SIG-M5 (cell line): ENCODE measurements around the gene CHN2.
"Not testable (repeated sequence)": the region's sequence is repeated elsewhere in the genome, so short reads cannot be mapped to it uniquely, and the experiment has no call there.

Source experiments
- DNase-seq: peaks from one replicate; lab custom pipeline; 2025; lab: John Stamatoyannopoulos, UW

Gene CHN2

DNA sequence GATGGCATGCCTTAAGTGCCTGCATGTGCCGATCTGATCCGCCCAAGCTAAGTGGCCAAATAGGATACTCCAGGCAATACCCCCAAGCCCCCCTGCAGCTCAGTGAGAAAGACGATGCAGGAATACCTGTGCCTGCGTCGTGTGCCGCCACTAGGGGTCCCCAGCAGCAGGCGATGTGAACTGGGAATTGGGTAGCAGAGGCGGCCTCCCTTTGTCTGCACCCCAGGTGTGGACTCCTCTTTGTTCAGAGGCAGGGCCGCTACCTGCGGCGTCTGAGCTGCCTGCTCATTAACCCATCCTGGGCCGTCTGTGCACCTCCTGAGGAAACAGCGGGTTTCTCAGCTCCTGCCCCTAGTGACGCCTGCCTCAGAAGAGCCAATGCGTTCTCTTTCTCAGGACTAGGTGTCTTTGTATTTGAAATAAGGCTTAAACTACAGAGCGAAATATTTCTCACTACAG, 4.8 kb upstream of the CHN2 start:
- no peak for DNase-seq

DNA sequence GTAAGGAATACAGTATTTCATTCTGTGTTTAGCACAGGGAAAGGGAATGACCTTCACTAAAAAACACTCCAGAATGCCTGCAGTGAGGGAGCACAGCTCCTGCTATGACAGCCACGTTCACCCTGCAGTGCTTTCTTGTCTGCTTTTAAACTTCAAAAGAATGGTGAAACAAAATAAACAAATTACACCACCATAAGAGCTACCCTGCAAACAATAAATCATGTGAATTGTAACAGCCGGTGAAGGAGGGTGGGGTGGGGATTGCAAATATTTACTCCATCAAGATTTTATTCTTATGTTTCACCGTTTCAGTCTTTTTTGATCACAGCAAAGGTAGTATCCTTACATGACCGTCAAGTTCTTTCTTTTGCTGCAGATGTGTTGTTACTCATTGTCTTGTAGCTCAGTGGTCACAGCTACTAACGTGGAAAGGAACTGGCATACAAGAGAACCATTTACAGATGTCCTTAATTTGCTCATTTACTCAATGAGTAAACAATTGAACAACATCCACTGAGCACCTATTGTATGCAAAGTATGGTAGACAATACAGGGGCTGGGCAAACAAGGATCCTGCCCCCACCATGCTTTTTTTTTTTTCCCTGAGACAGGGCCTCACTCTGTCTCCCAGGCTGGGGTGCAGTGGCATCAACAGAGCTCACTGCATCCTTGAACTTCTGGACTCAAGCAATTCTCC, 4.1 kb upstream of the CHN2 start:
- DNase-seq: no peak

DNA sequence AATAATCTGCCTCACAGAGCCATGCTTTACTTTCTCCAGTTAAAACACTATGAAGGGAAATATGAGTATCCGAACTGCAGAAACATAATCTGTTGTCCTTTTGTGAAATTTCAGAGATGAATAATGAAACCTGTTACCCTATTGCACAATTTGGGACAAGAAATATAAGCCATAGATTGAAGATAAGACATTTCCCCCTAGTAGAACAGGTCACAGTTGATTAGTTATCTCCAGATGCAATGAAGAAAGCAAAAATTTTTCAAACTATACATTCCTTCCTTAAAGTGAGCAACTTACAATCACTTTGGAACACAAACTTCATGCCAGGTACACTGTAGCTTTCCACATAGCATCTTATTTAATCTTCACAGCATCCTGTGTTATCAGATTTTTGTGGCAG, 2.3 kb upstream of the CHN2 start:
- no peak for DNase-seq

DNA sequence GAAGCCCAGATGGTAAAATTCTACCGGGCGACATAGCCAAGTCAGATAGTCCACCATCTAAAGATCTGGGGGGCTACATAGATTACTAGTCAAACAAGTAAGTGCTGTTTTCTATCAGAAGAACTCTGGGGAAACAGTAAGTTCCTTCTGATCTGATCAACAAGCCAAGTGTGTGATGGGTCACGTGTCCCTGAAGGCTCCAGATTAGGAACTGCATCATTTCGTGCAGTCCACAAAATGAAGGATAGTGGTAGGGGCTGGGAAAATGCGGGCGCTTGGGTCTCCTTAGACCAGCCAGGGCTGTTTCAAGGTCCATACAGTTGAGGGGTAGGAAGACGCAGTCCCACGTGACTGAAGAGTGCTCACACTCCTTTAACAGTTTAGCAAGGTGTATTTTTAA, 1.8 kb upstream of the CHN2 start:
- no peak for DNase-seq

DNA sequence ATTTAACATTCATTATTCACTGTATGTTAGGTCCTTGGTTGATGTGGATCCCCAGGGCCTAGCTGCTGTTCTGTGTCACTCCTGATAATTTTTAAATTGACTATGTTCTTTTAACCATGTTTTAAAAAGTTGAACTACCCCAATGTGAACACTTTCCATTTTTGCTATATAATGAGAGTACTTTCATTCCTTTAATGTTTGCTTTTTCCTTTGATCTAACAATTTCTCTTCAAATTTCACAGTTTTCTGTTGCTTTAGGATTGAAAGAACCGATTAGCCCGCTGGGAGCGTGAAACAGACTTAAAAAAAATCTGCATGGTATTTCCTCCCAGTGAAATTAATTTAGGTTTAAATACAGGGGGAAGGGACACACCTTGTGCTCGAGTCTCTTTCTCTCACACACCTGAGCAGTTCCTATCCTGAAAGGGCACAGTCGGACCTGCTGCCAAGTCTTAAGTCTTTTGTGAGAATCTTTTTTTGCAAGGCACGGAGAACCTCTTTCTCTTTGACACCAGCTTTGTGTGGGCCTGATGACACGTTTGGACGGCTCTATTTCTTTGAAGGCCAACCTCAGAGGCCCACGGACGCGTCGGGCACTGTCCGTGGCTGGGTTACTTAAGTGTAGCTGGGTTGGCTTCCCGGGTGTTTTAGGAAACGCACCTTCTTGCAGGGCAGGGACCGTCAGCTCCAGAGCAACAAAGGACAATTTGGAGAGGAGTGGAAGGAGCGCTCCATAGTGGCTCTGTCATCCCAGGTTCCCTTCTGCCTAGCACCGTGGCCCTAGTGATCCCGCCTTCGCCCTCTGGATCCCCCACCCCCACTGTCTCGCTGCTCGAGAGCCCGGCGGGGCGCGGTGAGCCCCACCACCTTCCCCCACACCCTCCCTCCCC, 1.0 kb upstream of the CHN2 start:
- DNase-seq: no peak

DNA sequence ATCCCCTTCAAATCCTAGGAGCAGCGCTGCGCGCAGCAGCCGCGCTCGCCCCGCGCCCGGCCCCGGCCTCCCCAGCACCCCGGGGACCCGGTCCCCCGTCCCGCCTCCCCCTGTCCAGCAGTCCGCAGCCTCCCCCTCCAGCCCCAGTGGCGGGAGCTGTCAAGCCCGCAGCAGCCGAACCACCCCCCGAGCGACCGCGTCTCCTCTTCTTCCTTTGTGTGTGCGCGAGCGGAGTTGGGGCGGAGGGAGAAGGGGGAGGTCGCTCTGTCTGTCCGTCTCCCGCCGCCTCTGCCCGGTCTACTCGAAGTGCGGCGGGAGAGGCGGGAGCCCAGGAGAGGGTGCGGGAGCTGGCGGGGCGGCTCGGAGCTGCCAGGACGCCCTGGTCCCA, 375 bp upstream of the CHN2 start:
- DNase-seq: no peak

DNA sequence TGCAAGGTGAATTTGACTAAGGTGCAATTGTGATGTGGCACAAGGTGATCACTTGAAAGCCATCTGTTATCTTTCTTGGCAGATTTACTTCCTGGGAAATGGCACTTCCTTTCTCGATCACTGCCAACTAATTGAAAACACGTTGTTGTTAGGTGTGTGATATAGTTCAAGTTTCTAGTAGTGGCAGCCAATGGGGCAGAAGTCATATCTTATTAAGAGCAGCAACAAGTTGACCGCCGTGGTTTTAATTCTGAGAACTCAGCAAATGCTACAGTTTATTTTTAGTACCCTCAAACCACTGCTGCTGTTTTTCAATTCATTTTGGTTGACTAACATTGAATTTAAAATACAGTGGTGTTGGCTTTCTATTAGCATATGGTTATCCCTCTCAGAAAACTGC, 1.6 kb downstream of the CHN2 start:
- DNase-seq: no peak

DNA sequence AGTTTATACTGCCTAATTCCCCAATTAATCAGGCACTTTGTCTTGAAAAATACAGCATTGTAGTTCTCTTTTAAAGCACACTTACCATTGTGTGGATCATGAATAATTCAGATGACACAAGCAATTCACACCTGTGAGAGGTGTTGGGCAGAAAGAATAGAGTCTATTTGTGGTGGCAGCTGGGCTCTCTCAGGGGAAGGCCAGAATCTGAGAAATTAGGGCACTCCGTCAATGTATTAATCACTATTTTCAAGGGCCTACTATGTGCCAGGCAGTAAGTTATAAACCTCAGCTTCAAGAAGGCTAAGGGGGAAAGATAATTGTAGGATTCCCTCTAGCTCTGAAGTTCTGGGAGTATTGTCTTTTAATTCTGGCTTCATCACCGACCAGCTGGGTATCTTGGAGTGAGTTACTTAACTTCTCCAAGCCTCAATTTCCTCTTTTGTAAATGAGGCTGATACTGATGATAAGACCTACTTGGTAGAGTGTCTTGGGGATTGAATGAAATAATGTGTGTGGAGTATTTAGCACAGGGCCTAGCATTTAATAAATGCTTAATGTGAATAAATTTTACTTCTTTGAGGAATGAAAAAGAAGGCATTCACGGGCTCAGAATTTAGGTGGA, 2.5 kb downstream of the CHN2 start:
- DNase-seq: no peak

DNA sequence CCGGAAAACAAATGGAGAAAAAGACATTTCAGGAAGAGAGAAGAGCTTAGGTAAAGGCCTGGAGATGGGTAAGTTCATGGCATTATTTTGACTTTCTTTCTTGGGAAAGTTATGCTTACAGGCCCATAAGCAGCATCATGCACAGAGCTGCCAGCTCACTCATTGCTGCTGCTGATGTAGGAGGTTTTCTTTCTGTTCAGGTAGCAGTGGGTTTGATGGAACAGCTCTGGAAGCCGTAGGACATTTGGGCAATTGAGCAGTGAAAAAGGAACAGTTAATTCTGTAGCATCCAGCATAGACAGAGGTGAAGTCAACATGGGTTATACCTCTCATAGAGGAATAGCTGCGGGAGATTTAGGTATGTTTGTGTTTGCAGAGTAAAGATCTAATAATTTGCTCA, 3.3 kb downstream of the CHN2 start:
- no peak for DNase-seq

DNA sequence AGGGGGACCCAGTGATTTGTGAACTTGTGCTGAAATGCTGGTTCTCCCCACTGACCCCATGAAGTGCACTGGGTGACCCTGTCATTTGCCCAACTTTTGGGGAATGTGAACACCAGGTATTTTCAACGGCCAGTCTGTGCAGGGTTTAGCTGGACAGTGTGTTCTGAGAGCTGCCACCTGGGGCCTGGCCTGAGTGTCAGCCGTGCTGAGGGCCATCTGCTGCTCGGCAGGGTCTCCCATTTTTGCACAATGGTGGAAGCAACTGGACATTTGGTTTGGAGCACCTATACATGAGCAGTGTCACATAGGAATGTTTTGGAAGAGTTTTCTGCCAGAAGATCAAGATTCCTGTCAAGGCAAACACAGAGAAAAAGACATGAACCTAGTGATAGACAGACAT, 5.2 kb downstream of the CHN2 start:
- no peak for DNase-seq

DNA sequence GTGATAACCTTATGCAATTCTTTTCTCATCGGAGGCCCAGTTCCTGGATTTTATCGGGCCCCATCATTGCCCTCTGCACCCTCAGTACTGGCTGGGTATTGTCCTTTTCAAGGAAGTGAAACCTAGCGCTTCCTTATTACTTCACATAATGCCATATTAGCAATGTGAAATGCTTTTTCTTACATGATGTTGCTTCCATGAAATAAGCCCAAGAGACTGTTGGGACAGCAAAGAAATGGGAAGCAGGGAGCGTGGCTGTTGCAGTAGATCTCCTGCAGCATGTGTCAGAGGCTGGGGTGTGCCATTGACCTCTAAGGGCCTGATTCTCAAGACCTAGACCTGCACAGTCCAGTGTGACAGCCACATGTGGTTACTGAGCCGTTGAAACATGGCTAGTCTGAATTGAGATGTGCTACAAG, 8.1 kb downstream of the CHN2 start:
- DNase-seq: peak; percentile 32

DNA sequence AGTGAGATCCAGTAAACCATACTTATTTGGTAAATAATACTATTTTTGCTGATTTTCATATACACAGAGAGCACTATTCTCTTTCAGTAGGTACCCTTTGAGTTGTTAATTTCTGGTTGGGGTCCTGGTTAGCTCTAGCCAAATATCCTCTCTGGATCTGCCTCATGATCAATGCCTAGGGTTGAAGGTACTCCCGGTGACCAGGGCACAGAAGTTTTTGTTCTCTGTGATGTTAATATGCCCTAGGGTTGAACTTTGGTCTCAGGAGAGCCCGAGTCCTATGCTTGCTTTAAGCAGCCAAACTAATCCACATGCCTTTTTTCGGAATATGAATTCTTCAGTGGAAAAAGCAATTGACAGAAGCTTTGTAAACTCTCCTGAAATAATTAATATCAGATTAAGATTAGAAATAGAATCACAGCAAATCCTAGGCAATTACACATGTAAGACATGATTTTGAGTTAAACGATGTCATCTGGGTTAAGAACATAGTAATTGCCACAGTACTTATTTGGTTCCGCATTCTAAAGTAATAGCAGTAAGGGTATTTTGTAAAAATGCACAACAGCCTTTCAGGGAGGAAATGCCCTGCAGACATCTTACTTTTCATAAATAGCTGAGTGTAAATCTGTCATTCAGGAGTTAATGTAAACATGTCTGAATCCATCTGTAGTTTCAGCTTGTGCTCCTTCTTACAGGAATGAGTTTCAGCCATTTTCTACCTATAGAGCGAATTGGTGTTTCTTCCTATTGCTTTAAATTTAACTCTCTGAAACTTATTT, 10.1 kb downstream of the CHN2 start:
- DNase-seq: no peak

DNA sequence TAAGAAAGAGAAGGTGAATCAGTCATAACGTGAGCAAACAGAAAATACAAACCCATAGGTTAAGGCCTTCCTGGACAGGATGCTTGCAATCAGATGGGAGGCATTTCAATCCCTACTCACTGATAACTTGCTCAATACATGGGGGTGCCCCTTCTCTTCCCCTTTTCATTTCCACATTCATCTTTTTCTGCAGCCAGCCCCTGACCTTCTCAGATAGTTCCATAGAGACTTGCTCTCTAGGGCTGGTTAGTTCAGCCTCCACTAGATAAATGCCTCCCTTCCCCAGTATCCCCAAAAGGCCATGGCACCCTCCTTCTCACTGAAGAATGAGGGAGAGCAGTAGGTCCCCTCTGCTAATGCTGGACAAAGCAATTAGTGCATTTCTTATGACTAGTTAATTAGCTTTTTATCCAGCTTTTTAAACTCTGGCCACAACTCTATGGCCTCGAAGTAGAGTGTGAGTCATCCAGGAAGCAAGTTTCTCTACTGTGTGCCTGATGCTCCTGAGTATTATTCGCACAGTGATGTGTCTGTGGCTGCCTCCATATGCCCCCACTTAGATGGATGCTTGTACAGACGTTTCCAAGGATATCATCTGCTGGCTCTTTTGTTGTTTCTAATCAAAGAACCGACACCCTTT, 12.7 kb downstream of the CHN2 start:
- DNase-seq: no peak

DNA sequence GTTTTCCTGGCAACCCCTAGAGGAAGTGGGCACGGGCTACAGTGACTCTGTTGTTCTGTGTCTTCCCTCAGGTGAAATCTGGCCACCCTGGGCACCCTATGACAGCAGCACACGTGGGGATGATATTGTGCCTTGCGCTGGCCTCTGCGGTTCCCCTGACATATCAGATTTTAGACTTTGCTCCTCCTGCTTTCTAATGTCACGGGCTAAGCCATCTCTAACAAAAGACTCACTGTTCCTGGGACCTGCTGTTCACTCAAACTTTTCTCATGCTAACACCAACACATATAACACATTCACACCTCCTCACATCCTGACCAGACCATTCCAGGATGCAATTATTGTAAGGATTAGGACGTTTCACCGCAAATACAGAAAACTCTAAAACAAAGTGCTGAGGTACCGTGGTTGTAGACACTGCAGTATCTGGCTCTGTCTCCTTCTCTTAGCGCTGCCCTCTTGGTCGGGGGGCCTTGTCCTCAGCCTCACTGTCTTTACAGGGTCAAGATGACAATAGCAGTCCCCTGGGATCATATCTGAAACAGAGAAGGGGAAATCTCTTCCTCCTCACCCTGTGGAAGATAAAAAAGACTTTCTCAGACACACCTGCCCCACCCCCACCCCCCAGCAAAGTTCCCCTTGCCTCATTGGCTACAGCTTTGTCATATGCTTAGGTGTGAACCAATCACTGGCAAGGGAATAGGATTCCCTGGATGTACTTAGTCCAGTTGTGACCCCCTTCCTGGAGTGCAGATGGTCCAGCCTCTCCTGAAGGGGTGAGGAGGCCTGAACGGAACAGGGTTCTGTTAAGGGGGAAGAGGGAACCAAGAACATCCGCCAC, 14.1 kb downstream of the CHN2 start:
- no peak for DNase-seq

DNA sequence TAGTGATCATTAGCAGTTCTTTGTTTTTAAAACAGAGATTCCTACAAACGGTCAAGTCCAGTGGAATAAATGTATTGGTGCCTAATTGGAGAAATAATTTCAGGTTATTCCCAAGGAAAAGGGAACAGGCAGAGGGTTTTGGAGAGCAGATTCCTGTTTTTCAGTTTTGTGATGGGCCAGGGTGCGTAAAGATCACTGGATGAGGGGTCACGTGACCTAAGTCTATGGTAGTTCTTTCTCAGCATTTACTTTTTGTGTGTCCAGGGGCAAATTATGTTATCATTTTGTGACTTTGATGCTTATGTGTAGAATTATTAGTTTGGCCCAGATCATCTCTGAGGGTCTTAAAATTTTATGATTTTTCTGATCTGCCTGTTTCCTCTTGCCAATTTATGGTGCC, 15.2 kb downstream of the CHN2 start:
- no peak for DNase-seq

DNA sequence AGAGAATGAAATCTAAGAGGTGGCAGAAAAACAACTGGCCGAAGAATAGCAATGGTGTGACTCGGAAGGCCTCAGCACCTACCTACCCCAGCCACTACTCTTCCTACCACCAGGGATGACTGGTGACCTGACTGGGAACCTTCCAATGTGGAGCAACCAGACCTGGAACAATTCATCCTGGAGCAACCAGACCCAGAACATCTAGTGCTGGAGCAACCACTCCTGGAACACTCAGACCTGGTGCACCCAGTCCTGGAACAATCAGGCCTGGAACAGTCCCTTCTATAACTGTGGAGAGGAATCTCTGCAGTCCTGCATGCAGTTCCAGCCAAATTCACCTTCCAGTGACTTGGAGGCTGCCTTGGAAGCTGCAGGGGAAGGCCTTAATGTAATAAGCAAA, 18.2 kb downstream of the CHN2 start:
- not testable (repeated sequence) for DNase-seq

DNA sequence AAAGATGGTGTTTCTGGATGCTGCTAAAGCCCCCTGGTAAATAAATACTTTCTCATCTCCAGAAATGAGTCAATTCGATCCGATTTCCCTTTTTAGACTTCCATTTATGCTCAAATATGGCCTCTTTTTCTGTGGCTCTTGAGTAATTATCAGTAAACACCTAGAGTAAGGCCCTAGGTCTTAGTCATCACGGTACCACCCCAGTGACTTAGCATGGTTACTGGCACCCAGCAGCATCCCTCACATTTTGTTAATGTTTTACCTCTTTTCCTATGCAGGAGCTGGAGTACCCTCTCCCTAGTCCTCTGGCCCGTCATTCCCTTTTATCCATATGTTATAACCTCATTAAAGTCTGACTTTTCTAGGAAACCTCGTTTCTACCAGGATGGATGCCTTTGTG, 19.5 kb downstream of the CHN2 start:
- no peak for DNase-seq

DNA sequence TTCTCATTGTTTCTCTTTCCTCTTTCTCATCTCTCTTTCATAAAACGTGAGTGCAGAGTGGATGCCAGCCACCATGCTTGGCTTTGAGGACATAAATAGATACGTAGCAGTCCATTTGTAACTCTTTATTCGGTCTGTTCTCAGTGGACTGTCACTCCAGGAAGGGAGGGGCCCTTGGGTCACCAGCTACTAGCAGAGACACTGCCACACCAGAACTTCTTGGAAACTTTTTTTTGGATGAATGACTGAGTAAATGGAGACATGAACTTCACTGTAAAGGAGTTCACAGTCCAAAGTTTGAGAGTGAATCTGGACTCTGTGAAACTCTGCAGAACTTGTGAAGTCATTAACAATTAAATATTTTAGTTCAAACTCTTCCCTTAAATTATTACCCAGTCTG, 20.2 kb downstream of the CHN2 start:
- no peak for DNase-seq

DNA sequence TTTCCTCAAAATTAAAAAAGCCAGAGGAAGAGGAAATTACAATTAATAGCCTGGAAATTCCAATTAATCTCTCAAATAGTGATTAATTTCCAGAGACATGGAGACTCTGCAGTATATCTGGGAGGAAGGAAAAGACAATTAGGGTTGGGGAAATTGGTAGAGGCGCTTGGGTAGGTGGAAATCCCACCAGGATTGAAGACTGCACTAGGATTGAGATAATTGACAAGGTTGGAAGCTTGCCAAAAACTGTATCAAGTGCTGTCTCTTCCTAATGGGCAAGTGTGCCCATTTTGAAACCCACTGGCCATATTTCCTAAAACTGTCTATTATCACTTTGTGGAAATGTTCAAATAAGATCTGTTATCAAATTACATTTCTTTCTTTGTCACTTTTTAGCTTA, 21.6 kb downstream of the CHN2 start:
- DNase-seq: no peak

DNA sequence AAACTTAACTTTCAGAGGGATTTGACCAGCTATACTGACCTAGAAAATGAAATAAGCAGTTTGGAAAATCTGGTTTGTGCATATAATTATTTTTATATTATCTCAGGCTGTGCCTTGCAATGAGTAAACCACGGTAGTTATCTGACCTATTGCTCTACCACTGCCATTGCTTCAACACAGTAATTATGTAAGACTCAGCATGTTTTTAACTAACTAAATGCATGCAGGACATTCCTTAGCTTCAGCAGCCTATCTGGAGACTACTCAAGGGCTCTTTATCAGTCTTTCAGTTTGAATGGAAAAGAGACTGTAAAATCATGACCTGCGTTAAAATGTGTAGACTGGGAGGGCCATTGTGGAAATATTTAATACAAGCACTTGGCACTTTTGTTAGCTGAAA, 22.5 kb downstream of the CHN2 start:
- no peak for DNase-seq

DNA sequence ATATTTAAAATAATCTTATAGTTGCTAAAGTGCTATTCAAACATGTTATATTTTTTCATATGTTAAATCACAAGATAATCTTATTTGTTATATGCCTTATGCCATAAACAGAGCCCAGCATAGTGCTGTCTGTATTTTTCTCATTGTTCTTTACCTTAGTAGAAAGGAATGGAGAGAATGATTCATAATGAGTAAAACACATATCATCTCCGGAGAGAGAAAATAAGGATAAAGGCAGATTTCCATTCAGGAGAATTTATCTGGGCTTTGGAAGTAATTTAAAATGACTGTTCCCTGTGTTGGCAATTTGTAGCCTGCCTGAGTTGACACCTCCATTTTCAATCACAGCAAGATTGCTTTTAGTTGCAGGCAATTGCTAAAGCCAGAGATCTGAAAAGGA, 30.2 kb downstream of the CHN2 start:
- DNase-seq: no peak
